Measurements from ENCODE around the gene PDGFRB. TPM values are rescaled to one million over a fixed set of nuclear protein-coding genes. Genes with fewer than 3 reads are reported as not detected.
A peak's percentile ranks its signal among the peaks of the same experiment; 100 is the strongest.

Gene PDGFRB
- total RNA-seq, 1 donor from 2014 or later: 9.5 TPM

DNA sequence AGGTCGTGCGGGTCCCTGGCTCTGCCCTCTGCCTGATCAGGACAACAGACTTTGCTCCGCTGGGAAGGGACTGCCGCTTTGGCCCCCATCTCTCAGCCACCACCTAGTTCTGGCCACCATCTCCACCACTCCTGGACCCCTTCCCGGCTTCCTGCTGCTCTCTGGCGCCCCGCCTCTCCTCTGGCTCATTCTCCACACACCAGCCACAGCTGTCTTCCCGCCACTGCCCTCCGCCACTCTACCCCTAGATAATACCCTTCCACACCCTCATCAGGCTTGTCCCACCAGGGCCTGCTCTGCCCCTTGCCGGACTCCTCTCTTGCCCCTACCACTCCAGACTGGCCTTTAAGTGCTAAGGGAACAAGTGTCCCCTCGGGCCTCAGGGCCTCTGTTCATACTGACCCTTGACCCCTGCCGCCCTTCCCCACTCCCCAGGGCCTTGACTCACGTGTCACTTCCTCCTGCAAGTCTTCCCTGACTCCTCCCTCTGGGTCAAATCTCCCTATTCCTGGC is 8.0 kb upstream of the PDGFRB start:
- DNase-seq (ENCODE audit: low read depth in 2 of 2): no peak

DNA sequence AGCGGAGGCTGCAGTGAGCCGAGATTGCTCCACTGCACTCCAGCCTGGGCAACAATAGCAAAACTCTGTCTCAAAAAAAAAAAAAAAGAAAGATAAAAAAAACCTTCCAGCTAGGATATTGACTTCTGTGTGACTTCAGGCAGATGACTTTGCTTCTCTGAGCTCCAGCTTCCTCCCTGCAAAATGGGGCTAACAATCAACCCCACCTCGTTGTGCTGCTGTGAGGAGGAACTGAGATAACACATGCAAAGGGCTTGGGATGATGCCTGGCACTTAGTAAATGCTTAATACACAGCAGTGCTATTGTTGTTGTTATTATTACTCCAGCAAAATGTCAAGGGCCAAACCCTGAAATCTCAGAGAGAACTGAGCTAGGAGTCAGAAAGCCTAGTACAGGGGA is 7.4 kb upstream of the PDGFRB start:
- no peak for DNase-seq (ENCODE audit: low read depth in 2 of 2)

DNA sequence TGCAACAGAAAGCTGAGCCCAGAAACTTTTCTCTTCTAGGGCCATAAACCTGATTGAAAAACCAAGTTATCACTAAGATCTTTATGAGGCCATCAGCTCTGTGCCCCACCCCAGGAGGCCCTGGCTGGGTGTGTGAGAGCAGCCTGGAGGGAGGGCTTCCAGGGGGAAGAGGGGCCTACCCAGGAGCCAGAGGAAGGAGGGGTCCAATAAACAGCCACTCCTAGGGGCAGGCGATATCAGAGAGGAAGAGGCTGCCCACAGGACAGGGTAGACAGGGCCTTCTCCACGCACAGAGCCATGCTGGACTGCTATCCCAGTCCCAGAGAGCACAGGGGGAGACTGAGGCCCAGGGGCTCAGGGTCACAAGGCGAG is 6.5 kb upstream of the PDGFRB start:
- DNase-seq (ENCODE audit: low read depth in 2 of 2): no peak

DNA sequence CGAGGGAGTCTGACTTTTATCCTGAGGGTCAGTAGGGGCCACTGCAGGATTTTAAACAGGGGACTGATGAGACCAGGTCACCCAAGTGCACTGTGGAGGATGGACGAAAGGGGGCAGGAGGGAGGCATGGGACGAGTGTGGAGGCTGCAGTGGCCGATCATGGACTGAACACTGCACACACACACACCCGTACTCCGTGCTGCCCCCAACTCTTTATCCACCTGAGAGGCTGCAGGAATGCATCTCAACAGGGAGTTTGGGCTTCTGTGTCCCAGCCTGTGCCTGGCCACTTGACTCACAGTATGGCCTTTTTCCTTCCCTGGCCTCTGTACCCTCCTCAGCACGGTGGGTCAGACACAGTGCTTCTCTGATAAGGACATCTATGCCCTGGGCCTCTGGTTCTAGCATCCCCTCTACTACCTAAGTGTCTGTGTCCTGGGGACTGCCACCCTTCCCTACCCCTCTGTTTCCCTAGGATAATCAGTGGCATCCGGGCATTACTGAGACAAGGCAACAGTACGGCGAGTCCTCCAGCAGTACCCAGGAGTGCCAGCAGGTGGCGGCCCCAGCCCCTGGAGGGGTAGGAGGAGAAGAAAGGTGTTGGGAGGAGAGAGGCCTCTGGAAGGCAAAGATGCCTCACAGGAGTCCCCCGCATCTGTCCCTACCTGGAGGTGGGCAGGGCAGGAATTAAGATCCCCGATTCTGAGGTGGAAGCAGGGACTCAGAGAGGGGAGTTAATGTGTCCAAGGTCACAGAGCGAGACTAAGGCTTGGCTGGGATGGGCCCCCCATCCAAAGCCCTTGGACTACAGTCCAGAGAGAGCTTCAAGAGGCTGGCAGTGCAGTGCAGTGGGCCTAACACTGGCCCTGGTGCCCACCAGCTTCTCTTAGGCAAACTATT is 5.8 kb upstream of the PDGFRB start:
- DNase-seq (ENCODE audit: low read depth in 2 of 2): peak; percentile 66 to 74

DNA sequence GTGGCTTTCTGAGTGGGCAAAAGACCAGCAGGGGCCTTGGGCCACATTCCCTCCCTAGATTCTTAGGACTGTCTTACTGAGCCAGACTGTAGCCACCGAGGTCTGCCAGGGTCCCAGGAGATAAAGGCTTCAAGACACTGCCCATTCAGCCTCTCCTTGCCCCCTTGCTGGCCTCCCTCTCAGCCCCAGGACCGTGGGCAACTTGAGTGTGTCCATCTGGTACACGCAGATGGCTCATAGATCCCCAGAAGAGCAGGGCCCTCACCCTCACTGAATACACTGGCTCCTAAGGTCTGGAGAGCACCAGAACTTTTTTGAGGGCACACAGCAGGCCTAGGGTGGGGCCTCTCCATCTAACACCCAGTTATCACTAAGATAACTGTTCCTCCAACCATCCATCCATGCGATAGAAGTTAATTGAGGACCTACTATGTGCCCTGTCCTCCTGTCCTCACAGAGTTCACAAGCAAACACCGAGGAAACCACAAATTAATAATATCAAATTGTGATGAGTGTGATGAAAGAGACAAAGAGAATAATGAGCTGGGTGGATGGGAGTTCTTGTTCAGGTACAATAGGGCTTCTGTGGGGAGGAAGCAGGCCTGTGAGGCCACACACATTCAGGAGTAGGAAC is 4.9 kb upstream of the PDGFRB start:
- no peak for DNase-seq (ENCODE audit: low read depth in 2 of 2)

DNA sequence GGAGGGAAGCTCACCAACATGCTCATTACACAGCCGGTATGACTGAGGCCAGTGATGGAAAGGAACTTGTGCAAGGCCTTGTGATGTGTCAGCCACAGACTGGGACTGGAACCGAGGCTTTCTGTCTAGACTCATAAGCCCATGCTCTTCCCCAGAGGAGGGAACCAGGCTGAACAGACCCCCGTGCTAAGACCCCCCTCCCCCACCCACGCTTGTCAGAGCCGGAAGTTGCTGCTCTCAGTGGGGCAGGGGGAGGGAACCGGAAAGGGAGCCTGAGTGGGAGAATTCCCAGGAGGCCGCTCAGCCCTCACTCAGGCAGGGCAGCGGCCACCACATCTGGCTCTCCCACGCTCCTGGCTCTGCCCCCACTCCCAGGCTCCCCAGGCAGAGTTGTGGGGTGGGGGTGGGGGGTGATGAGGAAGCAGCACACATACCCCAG is 4.1 kb upstream of the PDGFRB start:
- peak; percentile 23 to 36 for DNase-seq (ENCODE audit: low read depth in 2 of 2)

DNA sequence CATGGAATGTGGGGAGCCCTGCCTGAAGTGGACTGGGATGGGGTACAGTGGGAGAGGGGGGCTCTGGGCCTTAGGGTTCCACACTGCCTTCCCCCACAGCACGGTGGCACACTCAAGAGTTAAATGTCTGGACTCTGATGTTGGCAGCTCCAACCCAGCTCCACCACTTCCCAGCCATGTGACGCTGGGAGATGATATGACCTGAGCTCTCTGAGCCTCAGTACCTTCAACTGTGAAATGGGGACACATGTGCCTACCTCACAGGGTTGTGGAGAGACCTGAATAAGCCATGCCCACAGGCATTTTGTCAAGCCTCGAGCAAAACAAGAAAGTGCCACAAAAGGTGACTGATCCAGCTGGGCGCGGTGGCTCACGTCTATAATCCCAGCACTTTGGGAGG is 3.4 kb upstream of the PDGFRB start:
- no peak for DNase-seq (ENCODE audit: low read depth in 2 of 2)

DNA sequence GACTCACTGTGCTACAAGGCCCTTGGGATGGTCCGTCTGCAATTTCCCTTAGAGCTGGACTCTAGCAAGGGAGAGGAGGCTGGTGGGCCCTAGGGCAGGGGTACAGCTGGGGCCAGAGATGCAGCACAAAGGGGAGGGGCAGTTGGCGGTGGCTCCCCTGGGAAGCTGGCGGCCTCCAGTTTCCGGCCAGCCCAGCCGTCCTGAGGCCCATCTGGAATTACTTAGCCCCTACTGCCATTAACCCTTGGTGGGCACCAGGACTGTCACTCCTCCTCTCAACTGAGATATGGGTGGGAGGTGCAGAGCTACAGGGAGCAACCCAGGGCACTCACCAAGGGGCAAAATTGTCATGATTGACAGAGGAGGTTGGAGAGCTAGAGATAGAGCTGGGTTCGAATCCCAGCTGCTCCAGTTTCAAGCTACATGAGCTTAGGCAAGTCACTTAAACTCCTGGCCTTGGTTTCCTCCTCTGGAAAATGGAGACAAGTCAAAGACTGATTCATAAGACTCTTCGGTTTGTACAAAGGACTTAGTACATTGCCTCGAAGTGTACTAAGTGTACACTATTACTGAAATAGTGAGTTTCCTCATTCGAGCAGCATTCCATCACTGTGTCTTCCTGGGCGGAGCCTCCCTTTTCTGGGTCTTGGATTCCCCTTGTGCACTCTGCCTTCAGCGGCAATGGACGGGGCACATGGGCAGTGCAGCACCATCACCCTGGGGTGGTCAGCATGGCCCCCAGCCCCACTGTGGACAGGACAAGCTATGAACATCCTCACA is 2.7 kb upstream of the PDGFRB start:
- DNase-seq (ENCODE audit: low read depth in 2 of 2): no peak

DNA sequence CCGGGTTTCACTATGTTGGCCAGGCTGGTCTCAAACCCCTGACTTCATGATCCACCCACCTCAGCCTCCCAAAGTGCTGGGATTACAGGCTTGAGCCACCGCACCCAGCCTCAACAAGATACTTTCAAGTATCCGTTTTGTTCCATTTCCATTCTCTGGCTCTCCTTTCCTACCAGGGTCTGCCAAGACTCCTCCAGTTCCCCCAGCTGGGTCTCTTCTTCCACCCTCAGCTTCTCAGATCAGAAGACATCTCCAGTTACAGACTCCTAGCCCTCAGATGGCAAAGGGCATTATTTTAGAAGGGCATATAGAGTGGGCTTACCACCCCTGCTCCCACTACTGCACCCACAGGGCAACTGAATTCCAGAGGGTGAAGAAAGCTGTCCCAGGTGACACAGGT is 1.5 kb upstream of the PDGFRB start:
- DNase-seq (ENCODE audit: low read depth in 2 of 2): no peak

DNA sequence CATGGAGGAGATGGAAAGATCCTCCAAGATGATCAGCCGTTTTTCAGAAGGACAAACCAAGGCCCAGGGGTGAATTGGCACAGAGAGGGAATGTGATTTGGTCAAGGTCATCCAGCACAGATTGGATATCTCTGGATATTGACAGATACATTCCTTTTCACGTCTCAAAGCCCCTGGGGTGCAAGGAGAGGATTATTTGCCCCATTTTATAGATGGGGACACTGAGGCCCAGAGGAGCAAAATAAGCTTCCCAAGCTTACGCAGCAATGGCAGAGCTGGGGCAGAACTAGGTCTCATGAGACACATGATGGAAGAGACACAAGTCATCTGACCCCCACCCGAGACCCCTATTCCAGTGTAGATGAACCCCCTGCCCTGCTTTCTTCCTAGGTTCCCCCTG is 895 bp upstream of the PDGFRB start:
- DNase-seq (ENCODE audit: low read depth in 2 of 2): no peak

DNA sequence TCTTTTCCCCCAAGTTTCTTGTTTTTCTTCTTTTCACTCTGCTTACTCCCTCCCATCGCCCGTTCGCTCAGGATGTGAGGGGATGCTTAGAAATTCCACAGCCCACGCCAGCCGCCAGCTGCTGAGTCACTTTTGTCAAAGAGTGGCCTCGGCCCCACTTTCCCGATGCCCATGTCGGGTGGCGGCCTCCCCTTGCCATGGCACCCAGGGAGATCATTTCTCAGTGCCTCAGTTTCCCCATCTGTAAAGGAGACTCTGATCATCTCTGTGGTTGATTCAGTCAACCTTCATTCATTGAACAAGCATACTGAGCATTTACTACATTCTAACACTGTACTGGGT is 353 bp upstream of the PDGFRB start:
- DNase-seq (ENCODE audit: low read depth in 2 of 2): no peak

DNA sequence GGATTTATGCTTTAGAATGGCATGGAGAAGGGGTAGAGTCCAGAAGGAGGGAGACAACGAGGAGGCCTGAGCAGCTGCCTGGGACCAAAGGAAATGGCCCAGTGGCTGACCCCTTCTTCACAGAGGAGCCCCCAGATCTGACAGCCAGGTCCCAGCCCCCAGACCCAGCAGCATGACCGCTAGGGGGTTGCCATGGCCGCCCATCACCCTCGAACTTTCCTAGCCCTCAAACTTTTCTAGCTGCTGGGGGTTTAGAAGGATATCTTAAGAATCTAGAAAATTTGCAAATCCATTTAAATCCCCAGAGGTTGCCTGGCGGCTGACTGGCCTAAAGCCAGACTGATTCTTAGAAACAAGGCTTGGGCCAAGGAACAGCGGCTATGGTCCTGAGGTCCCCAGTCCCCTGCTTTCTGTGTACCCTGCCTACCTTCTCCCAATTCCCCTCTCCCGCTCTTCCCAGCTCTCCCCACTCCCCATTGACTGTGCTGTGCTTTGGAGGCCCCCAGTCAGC is 972 bp downstream of the PDGFRB start:
- DNase-seq (ENCODE audit: low read depth in 2 of 2): no peak

DNA sequence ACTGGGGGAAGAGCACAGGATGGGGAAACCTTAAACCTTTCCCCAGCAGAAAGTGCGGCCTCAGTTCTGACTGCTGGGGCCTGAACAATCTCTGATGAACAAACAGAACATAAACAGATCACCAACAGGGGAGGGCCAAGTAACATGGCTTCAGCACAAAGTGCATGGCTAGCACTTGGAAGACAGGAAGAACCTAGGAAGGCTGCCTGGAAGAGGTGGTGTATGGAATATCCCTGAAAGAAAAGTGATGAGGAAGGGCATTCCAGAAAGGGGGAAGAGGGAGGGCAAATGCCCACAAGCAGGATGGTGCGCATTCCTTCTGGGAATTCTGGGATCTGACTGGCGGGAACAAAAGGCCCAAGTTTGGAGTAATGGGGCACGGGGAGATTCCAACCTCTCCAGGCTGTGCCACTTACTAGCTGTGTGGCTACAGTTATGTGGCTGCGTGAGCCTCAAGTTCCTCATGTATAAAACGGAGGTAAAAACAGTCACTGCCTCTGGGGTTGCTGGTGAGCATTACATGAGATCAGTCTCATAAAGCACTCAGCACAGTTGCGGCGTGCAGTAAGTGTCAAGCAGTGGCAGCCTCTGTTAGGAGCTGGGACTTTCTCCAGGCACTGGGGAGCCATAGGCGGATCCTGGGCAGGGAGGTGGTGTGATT is 1.6 kb downstream of the PDGFRB start:
- no peak for DNase-seq (ENCODE audit: low read depth in 2 of 2)

DNA sequence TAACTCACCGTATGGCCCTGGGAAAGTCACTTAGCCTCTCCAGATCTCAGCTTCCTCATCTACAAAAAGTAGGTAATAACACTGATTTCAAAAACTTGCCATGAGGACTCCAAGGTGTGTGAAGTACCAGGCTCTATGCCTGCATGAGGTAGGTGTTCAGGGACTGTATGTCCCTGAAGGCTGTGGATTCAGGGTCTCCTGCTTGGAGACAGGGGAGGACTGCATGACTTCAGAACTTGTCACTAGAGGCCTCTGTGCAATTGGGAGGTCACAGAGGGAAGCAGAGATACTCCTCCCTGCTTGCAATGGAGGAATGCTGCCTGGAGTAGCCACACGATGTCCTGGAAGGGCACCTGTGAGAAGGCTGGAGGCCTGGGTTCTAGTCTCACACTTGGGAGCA is 2.2 kb downstream of the PDGFRB start:
- DNase-seq (ENCODE audit: low read depth in 2 of 2): no peak

DNA sequence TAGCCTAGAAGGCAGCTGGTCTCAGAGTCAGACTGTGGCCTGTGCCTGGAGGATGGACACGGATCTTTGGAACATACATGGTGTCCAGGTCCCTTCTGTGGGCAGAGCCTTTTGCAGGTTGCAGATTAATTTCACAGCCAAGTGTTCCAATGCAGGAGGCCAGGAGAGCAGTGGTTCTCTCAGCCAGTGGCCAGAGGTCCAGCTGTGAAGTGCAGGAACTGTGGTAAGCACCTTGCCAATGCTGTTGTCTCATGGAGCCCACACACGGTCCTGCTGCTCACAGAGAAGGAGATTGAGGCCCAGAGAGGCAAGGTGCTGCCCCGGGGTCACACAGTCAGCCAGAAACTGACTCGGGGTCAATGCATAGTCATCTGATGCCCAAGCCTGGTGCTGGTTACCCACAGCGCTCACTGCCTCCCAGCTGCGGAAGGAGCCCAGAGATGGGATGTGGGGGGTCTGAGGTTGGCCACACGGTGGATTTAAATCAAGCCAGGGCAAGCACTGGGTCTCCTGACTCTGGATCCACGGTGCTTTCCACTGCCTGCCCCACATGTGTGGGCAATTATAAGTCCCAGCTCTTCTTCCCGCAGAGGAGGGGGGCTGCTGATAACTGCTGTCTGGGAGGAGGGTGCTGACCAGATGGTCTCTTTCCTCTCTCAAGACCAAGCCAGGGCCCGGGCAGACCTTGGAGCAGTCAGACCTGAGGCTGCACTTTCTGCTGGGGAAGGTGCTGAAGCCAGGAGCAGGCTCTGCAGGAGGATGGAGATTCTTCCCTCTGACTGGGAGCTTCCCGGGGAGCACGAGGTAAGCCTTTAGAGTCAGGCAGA is 2.8 kb downstream of the PDGFRB start:
- no peak for DNase-seq (ENCODE audit: low read depth in 2 of 2)

DNA sequence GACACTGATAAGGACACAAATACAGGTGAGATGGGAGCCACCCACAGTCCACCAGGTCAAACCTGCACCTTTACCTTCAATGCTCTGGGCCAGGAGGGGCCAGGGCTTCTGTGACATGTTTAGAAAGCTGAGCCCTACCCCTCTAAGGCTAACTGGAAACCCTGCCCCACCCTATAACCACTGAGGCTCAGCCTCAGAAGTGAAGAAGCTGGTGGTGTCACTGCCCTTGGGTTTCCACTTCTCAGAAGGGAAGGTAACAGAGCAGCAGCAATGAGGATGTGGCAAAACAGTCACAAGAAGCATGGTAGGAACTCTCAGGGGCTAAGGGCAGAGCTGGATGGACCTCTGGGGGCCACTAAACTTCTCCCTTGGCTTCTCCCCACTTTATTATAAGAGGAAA is 6.0 kb downstream of the PDGFRB start:
- no peak for DNase-seq (ENCODE audit: low read depth in 2 of 2)

DNA sequence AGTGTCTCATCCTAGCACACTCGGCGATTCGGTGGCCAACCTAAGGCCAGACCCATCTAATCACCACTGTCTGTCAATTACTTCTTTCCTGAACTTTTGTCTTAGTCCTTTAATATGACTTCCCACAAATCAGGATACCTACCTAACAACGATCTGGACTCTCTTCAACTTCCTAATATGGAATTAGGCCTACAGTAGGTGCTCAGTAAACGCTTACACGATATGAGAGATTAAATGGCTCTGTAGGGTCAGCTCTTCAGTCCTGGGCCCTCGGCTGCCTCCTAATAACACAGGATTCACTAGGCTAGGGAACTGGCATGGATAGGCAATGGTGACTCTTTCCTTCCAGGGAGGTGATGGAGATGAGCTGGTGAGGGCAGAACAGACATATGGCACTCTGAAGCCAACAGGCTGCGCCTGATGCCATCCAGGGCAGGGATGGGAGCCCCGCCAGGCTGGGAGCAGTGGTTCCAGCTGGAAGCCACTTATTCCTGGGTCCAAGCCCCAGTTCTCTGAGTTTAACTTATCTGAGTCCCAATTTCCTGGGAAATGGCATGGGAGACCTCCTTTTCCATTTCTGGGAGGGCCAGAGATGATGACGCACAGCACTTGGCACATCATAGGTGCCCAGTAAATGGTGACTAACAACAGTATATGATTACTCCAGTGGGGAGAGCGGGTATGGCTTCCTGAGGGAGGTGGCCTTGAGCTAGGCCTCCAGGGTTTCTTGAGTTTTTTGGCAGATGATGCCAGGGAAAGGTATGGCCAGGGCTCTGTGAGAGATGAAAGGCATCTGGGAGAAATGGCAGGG is 7.3 kb downstream of the PDGFRB start:
- no peak for DNase-seq (ENCODE audit: low read depth in 2 of 2)

DNA sequence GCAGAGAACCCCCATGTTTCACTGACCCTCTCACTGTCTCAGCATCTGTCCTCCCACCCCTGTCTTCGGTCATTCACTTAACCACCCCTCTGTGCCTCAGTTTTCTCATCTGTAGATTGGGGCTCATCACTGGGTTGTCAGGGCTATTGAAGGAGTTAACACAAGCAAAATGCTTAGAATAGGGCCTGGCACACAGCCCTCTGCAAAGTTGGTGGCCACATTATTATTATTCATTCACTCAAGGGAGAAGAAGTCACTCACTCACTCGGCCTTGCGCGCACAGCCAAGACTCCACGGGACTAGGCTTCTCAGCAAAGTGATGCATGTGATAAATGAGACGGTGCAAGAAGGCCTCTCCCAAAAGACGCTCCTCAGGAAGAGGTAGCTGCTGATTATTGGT is 8.0 kb downstream of the PDGFRB start:
- no peak for DNase-seq (ENCODE audit: low read depth in 2 of 2)

DNA sequence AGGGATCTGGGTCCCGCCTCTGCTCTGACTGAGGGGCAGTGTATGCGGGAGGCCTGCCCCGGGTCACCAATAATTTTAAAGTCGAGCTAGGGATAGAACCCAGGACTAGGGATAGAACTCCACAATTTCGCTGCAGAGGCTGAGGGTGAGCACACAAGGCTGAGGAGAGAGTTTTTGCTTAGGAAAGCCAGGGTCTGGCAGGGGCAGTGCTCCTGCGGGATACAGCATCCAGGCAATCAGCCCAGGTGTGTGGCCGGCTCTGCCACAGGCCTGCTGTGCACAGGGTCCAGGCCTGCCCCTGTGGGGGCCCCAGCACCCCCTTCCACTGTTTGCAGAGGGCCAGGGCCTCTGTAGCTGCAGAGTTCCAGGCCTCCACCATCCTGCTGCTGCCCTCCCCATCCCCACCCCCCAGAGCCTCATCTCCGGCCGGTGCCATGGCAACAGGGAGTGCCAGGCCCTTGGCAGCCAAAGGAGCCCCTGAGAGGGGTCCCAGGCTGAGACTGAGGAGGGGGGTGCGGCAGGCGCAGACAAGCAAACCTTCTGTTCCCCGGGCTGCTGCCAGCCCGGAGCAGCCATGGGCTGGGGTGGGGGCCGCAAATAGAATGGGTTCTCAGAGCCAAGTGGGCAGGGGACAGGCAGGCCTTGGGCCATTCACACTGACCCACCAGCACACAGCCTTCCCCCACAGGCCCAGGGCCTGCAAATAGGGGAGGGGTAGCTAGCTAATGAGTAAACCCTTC is 8.6 kb downstream of the PDGFRB start:
- DNase-seq (ENCODE audit: low read depth in 2 of 2): no peak

All from lung microvascular endothelial cell (primary cell).